ENCODE results near the gene PPP1R9B. TPM values are rescaled to one million over a fixed set of nuclear protein-coding genes. Genes with fewer than 3 reads are reported as not detected.

The PPP1R9B gene
- total RNA-seq, 1 donor from 2014 or later: 30.1 TPM

DNA sequence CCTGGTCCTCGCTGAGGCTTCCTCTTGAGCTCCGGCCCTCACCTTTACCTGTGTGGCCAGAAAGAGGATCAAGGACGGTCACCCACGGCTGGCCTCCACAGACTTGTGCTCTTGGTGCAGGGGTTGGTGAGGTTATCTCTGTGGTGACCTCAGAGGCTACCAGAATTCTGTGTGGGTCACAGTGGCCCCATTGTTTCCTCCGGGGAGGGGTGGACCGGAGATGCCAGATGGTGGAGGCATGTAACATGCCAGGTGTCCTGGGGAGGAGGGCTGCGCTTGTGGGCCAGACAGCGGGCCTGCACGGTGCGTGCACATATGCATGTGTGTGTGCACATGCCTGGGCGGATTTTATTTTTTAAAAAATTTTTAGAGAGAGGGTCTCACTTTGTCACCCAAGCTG is 21.7 kb upstream of the PPP1R9B start:
- DNase-seq: no peak

- DNase-seq: no peak
These were observed 21.0 kb upstream of the PPP1R9B start for GRCh38 chr17:50171371-50172071.

DNA sequence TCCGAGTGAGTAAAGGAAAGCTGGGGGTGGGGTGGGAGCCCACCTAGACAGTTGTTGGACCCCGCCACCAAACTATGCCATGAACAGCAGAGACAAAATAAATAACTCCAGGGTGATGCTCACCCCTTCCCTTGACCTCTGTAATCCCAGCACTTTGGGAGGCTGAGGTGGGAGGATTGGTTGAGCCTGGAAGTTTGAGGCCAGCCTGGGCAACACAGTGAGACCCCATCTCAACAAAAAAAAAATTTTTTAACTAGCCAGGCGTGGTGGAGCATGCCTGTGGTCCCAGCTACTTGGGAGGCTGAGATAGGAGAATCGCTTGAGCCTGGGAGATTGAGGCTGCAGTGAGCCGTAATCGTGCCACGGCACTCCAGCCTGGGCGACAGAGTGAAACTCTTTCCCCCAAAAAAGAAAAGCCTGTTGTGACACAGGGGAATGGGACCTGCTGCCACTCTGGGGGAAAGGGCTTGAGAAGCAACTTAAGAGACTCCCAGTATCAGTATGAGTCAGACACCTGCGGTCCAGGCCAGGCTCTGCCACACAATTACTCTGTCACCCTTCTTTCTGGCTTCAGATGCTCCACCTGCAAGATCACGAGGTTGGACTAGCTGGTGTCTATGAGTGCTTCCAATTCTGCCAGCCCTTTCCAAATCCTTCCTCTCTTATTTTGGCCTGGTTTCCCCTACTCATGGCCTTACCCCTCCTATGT is 20.3 kb upstream of the PPP1R9B start:
- no peak for DNase-seq

GRCh38 chr17:50169881-50170459 is 19.5 kb upstream of the PPP1R9B start:
- DNase-seq: no peak

DNA sequence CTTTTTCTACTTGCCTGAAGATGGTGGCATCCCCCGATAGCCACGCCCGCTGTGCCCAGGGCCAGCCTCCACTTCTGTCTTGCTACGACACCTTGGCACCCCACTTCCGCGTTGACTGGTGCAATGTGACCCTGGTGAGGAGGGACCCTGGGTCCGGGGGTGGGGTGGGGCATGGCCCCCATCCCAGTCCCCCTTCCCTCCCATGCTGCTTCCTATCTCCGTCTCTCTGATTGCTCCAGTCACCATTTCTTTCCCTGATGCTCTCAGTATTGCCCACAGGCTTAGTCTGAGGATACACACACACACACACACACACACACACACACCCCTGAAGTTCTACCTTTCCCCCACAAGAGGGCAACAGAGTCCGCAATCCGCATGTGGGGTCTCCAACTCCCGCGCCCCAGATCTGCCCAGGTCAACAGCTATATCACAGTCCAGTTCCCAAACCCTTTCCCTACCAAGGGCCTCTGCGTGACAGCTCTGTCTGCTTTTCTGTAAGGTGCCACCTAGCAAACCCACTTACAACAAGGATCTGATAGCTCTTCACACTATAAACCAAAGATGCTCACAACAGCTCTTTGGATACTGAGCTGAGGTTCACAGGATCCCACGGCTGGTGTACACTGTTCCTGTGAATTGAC is 18.8 kb upstream of the PPP1R9B start:
- DNase-seq: peak; percentile 77

DNA sequence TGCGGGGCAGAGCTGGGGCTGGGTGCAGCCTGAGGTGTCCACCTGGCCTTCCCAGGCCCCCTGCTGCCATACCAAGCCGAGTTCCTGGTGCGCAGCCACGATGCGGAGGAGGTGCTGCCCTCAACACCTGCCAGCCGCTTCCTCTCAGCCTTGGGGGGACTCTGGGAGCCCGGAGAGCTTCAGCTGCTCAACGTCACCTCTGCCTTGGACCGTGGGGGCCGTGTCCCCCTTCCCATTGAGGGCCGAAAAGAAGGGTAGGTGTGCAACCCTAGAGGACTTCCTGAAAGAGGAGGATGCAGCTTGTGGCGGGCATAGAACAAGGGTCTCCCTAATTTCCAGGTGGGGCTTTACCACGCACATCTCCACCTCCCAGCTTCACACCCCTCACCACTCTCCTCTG is 17.8 kb upstream of the PPP1R9B start:
- no peak for DNase-seq

DNA sequence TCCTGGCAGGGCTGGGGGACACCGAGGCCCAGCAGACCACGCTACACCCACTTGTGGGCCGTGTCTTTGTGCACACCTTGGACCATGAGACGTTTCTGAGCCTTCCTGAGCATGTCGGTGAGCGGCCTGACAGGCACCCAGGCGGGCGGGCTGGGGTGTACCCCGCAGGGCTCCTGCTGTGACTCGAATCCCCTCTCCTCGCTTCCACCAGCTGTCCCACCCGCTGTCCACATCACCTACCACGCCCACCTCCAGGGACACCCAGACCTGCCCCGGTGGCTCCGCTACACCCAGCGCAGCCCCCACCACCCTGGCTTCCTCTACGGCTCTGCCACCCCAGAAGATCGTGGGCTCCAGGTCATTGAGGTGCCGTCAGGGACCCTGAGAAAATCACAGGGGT is 16.9 kb upstream of the PPP1R9B start:
- DNase-seq: no peak

DNA sequence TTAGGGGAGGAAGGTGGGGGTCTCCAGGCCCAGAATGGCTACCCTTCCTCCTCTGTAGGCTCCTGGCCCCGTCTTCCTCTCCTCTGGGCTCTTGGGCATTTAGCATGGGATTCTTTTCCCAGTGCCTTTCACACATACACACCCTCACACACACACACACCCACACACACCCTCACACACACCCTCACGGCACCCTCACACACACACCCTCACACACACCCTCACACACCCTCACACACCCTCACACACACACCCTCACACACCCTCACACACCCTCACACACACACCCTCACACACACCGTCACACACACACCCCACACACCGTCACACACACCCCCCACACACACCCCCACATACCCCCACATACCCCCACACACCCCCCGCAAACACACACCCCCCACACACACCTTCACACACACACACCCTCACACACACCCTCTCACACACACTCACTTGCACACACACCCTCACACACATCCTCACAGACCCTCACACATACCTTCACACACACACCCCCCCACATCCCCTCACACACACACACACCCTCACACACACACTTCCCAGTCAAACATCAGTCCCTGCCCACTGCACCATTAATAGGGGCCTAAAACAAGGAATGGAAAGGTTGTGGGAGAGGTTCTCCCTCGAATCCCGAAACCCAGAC is 16.2 kb upstream of the PPP1R9B start:
- DNase-seq: no peak

DNA sequence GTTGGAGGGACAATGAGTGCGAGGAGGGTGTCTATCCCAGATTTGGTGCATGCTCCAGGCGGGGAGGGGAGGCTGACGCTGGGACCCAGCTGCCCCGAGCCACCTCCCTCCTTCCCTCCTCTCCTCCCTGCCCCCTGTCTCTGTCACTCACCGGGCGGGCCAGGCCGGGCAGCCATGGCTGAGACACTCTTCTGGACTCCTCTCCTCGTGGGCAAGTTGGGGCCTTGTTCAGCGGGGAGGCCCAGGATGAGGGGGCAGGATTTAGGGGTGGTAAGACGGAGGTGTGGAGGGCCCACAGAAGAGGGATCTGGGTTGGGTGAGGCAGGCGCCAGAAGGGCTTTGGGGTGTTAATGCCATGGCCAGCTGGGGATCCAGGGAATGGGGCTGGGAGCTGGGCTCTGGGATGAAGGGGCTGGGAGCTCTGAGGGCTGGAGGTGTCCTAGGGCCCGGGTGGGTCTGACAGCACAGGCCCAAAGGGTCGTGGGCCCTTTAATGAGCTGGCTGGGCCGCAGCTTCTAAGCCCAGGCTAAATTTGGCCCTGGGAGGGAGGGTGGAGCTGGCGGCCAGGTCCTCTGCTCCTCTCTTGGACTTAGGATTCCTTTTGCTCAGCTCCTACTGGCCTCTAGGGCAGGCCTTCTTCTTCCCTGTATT is 15.5 kb upstream of the PPP1R9B start, which contains the start of gene SGCA:
SGCA (plus strand) TSS at position 139 of the 651 bp plus-strand sequence; CDS start at position 175, 36 bp downstream.
- peak; percentile 93 for DNase-seq

- DNase-seq: no peak
These were observed 15.0 kb upstream of the PPP1R9B start for GRCh38 chr17:50165466-50165865.

- no peak for DNase-seq
These were observed 14.6 kb upstream of the PPP1R9B start for GRCh38 chr17:50165066-50165465.

DNA sequence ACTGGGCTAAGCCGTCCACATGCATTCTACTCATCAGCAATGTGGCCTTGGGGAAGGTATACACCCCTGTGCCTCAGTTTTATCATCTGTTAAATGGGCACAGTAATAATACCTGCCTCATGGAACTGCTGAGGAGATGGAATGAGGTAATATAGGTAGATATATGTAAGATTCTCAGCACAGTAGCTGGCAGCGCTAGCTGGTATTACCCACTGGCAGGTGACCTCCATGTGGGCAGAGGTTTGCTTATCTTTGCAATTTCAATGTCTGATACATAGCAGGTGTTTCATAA is 14.2 kb upstream of the PPP1R9B start:
- no peak for DNase-seq

- DNase-seq: peak; percentile 65
These were observed 13.6 kb upstream of the PPP1R9B start for GRCh38 chr17:50163843-50164696.

DNA sequence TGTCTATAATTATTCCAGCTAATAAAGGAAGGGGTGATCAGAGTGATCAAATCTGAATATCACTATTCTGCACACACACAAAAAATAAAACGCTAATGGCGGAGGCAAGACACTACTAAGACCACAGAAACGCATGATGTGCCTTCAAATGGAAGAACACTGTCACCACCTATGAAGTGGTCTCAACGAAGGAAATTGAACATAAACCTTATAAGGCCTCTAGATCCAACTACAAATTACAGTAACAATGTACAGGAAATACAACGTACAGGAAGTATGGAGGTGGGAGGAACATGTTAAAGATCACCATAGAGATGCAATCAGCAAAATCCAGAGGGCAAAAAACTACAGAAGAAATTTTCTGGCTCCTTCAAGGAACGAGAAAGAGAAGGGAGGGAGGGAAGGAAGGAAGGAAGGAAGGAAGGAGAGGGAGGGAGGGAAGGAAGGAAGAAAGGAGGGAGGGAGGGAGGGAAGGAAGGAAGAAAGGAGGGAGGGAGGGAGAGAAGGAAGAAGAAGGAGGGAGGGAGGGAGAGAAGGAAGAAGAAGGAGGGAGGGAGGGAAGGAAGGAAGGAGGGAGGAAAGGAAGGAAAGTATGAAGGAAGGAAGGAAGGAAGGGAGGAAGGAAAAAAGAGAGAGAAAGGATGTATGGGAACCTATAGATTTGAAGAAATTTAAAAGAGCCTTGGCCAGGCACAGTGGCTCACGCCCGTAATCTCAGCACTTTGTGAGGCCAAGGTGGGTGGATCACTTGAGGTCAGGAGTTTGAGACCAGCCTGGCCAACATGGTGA is 12.2 kb upstream of the PPP1R9B start:
- DNase-seq: no peak

DNA sequence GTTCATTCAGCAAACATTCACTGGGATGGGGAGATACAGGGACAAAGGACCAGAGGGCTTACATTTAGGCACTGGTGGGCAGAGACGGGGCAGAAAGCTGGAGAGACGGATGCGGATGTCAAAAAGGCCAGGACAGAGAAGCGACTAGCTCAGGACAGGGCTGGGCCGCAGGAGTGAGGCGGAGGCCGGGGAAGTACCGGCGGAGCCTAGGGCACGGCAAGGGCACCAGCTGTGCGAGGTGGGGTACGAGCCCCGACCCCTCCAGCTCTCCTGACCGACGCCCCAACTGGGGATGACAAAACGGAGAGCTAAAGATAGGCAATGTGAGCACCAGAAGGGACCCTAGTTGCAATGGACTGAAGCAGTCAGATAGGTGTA is 11.4 kb upstream of the PPP1R9B start:
- DNase-seq: no peak

DNA sequence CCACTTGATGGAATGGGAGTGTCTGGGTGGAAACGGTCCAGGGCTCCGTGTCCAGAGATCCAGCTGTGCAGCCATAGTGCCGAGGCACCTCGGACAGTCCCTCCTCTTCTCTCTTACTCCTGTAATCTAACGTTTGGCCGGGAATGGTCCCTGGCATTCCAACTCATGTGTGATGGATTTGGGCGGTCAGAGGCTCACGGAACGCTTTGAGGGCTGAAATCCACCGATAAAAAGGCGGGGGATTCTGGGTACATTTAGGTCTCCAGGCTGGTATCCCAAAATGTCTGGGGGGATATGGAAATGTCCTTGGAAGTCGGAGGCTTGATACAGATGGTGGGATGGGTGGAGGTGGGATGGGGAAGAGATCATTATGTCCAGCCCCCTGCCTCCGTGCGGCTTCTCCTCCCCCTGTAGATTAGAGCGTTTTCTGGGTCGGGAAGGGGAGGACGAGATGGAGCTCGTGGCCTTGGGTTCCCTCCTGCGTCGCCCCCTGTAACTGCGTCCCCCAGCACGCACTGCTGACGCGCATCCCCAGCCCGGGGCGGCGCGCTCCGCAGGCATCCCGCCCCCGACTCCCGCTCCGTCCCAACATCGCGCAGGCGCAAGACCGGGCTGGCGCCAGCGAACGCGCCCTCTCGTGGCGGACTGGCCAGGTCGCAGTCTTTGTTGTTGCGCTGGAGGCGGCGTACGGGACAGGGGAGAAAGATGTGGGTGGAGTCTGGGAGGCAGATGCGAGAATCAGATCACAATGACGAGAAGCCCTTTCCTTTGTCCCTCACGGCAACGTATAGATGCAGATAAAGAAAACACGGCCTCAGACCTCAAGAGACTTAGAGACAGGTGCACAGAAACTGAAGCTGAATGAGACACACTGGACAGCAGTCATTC is 10.8 kb upstream of the PPP1R9B start:
- peak; percentile 98 for DNase-seq

GRCh38 chr17:50157891-50158290 is 7.4 kb upstream of the PPP1R9B start:
- no peak for DNase-seq

GRCh38 chr17:50155115-50155819 is 4.8 kb upstream of the PPP1R9B start:
- peak; percentile 45 for DNase-seq

DNA sequence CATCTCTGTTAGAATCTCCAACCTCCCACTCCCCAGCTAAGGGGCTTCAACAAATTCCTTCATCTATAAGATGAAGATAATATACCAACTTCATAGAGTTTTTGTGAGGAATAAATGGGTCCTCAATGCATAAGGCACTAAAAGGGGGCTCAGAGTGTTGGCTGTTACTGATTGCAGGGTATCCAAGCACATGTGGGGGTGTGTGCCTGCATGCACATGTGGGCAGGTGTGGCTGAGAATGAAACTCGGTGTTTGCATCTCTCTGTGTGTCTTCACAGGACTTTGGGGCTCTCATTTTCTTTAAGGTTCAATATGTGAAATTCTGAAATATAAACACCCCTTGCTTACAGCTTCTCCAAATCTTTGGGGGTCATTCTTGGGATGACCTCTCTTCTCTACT is 4.1 kb upstream of the PPP1R9B start:
- no peak for DNase-seq

Measured in tongue (tissue), 2 donors.